Measurements from ENCODE around the gene FOXE1. TPM values are rescaled to one million over a fixed set of nuclear protein-coding genes. Genes with fewer than 3 reads are reported as not detected.

FOXE1 gene
- total RNA-seq, 2 experiments from 2014 or later: not detected

- Mint-ChIP-seq H3K36me3 (ENCODE audit: low read depth) (peaks cover 35% of the 10 kb centered on the region), H3K4me3 (no peak overlapping the region), H3K9me3 (peaks cover 24% of the 10 kb centered on the region), H3K4me1 (ENCODE audit: low read depth) (no peaks in the 10 kb centered on the region), H3K27me3 (peaks cover 85% of the 10 kb centered on the region), H3K27ac (no peak overlapping the region)
- no peak overlapping the region for H3K4me3 ChIP-seq (ENCODE audit: low read length)
- ChIA-PET POLR2A (no interaction called here), CTCF (no interaction called here)
- no peaks in the 10 kb centered on the region for H3K4me1 ChIP-seq (ENCODE audit: insufficient read depth, low read length)
- no peak overlapping the region for H3K27ac ChIP-seq (ENCODE audit: low read depth in 1 of 2, low read length in 2 of 2)
- no peaks in the 10 kb centered on the region for H3K36me3 ChIP-seq (ENCODE audit: insufficient read depth, low read length)
- peaks cover 20 to 26% of the 10 kb centered on the region in 2 experiments for H3K27me3 ChIP-seq (ENCODE audit: control insufficient read depth in 1 of 2, insufficient read depth in 2 of 2, low read length in 2 of 2)
- intact Hi-C loops (cut with DNase I, micrococcal nuclease): no loop called here
- DNase-seq (no peak), ATAC-seq (ENCODE audit: poor library complexity) (no peak)
- no peak for TF ChIP-seq CTCF (IDR thresholded peaks at IDR 0.05)
- H3K9me3 ChIP-seq (ENCODE audit: control insufficient read depth in 1 of 2, insufficient read depth in 1 of 2, low read length in 2 of 2): peaks cover 5 to 20% of the 10 kb centered on the region in 2 experiments
Observed at GRCh38 chr9:97864396-97864795, 11.4 kb downstream of the FOXE1 start.

GRCh38 chr9:97866300-97866699 is 13.3 kb downstream of the FOXE1 start:
- Mint-ChIP-seq H3K27me3 (peaks cover 77% of the 10 kb centered on the region), H3K9me3 (peaks cover 24% of the 10 kb centered on the region), H3K36me3 (ENCODE audit: low read depth) (peaks cover 42% of the 10 kb centered on the region), H3K4me1 (ENCODE audit: low read depth) (no peaks in the 10 kb centered on the region), H3K4me3 (no peak overlapping the region), H3K27ac (no peak overlapping the region)
- no peak for TF ChIP-seq CTCF (IDR thresholded peaks at IDR 0.05)
- intact Hi-C loops (cut with DNase I, micrococcal nuclease): no loop called here
- H3K4me3 ChIP-seq (ENCODE audit: low read length): no peak overlapping the region
- H3K4me1 ChIP-seq (ENCODE audit: insufficient read depth, low read length): no peaks in the 10 kb centered on the region
- H3K27ac ChIP-seq (ENCODE audit: low read depth in 1 of 2, low read length in 2 of 2): no peak overlapping the region
- ATAC-seq (ENCODE audit: poor library complexity): no peak
- no peak for DNase-seq
- H3K27me3 ChIP-seq (ENCODE audit: control insufficient read depth in 1 of 2, insufficient read depth in 2 of 2, low read length in 2 of 2): peaks cover 7 to 11% of the 10 kb centered on the region in 2 experiments
- ChIA-PET CTCF (interaction anchor here (1.2 kb wide), 1 partner anchor 26 kb away, joined by 3 read pairs; no protein-coding TSS in a partner anchor), POLR2A (interaction anchor here (1.1 kb wide), 1 partner anchor 14 kb away, joined by 3 read pairs; no protein-coding TSS in a partner anchor)
- H3K9me3 ChIP-seq (ENCODE audit: control insufficient read depth in 1 of 2, insufficient read depth in 1 of 2, low read length in 2 of 2): peaks cover 5 to 20% of the 10 kb centered on the region in 2 experiments
- H3K36me3 ChIP-seq (ENCODE audit: insufficient read depth, low read length): no peaks in the 10 kb centered on the region

- Histone ChIP-seq H3K9me3 (ENCODE audit: control insufficient read depth in 1 of 2, insufficient read depth in 1 of 2, low read length in 2 of 2) (peaks cover 5 to 20% of the 10 kb centered on the region in 2 experiments), H3K27ac (ENCODE audit: low read depth in 1 of 2, low read length in 2 of 2) (no peak overlapping the region), H3K27me3 (ENCODE audit: control insufficient read depth in 1 of 2, insufficient read depth in 2 of 2, low read length in 2 of 2) (peaks cover 7 to 11% of the 10 kb centered on the region in 2 experiments), H3K4me3 (ENCODE audit: low read length) (no peak overlapping the region), H3K4me1 (ENCODE audit: insufficient read depth, low read length) (no peaks in the 10 kb centered on the region), H3K36me3 (ENCODE audit: insufficient read depth, low read length) (no peaks in the 10 kb centered on the region)
- peaks cover 71% of the 10 kb centered on the region for H3K27me3 Mint-ChIP-seq
- ATAC-seq (ENCODE audit: poor library complexity) (no peak), DNase-seq (no peak)
- TF ChIP-seq CTCF (IDR thresholded peaks at IDR 0.05): no peak
- peaks cover 42% of the 10 kb centered on the region for H3K36me3 Mint-ChIP-seq (ENCODE audit: low read depth)
- ChIA-PET CTCF (no interaction called here), POLR2A (no interaction called here)
- H3K4me1 Mint-ChIP-seq (ENCODE audit: low read depth): no peaks in the 10 kb centered on the region
- H3K9me3 Mint-ChIP-seq: peaks cover 24% of the 10 kb centered on the region
- intact Hi-C loops (cut with DNase I, micrococcal nuclease): no loop called here
- H3K4me3 Mint-ChIP-seq: no peak overlapping the region
- H3K27ac Mint-ChIP-seq: no peak overlapping the region
Observed at GRCh38 chr9:97866848-97867247, 13.8 kb downstream of the FOXE1 start.

Data from CD4-positive, alpha-beta T cell (primary cell).